GM18526 (cell line): ENCODE results near the gene LDLRAD4.

Experiments used
- POLR2A ChIP-seq: IDR thresholded peaks from 3 replicates; pipeline ENCODE4 v1.6.1; 2011; ENCODE audit not compliant: insufficient read length; ENCODE audit errors: extremely low read depth

The LDLRAD4 gene

DNA sequence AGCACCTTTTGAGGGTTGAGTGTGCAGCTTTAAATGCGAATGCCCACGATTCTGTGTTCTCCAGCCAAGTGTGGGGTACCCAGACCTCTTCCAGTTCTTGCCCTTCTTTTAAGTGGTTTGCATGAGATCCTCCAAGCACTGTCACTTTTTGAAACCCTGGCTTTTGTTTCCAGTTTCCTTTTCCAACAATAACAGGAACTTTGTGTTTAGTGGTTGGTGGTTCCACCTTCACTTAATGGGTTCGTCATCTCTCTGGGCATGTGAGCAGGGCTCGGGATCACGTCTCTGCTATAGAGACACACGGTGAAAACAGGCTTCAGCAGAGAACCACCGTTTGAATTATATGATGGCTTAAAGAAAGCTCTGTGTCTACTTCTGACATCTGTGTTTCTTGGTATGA lies 197.6 kb downstream of the LDLRAD4 start:
- no peak for TF ChIP-seq POLR2A

DNA sequence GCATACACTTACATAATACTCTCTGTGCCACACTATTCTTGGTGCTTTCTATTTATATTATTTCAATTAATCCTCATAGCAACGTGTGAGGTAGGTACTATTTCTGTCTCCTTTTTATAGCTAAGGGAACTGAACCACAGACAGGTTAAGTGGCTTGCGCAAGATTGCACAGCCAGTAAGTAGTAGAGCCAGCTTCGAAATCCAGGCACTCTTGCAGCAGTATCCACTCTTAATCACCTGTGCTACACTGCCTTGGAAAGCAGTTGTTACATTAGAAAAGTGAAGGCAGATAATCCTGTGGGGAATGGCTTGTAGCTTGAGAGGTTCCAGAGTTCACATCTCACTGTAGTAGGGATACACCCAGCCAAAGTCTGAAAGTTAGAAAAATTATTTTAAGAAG lies 198.3 kb downstream of the LDLRAD4 start:
- no peak for TF ChIP-seq POLR2A

DNA sequence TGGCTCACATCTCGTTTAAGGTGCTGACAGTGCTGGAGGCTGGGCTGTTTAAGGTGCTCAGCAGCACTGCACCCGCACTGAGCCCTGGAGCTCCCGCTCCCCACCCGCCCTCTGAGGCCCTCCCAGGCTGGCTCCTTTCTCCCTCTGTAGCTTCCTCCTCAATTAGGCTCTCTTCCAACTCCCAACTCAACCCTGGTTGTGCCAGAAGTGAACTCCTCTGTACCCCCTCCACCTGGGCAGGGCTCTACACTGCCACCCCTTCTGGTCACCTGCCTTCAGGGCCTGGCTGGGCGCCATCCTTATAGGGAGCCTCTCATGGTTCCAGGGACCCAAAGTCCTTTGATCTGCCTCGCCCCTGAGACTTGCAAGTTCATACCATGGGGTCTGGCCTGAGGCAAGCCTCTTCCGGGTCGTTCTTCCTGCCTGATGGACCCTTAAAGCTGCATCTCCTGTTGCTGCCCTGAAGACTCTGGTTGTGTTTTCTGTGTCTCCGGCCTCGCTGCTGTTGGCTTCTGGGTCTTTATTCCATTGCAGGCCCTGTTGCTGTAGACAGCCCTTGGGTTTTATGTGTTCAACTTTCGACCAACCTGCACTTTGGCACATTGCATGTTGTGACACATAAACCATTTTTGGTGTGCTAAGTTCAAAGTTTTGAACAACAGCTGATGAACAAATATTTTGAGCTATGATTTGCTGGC lies 199.6 kb downstream of the LDLRAD4 start:
- TF ChIP-seq POLR2A, result no peak

DNA sequence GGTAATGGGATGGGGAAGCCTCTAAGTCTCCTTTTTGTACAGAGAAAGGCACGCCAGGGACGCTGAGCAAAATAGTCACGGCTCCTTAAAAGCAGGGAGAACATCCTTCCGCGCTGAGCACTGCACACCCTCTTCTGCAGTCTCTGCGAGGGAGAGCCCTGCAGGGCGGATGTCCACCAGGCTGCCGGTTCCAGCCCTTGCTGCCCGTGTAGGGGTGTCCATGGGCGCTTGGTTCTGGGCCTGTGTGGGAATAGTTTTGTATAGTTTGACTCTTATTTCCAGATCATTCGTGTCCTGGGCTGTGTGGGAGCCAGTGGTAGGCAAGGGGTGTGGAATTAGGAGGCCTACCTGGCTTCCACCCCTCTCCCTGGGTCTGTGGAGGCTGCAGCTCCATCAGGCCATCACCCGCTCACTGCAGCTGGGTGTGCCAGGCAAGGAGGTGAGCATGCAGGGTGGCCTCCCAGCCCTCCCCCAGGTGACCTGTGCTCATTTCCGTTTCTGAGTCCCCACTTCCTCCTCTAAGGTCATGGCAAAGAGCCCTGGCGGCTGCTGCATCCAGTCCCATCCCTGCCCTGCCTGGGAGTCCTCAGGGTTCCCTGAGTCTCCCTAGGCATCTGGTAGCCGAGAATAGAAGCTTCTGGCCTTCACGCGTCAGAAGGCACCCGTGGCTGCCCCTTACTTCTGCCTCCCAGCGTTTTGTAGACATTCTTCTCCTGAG lies 202.6 kb downstream of the LDLRAD4 start:
- TF ChIP-seq POLR2A, result no peak

DNA sequence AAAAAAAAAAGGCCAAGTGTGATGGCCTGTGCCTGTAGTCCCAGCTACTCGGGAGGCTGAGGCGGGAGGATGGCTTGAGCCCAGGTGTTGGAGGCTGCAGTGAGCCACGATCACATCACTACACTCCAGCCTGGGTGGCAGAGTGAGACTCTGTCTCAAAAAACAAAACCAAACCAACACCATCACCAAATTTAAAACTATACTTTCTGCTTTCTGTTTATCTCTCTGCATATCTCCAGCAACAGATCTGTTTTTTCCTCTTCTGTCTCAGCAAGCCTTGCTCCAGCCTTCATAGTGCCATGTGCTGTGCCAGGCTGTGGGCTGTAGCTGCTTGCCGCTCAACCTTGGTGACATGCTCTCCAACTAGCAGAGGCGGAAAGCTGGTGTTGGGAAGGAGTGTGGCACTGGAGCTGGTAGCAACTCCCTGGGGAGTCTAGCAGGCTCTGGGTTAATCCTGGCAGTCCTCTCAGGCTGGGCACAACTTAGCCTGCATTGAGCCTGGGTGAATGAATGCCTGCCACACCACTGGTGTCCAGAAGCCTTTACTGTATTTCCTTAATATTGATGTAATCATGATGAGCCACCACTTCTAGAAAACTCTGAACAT lies 204.1 kb downstream of the LDLRAD4 start:
- TF ChIP-seq POLR2A, result no peak

DNA sequence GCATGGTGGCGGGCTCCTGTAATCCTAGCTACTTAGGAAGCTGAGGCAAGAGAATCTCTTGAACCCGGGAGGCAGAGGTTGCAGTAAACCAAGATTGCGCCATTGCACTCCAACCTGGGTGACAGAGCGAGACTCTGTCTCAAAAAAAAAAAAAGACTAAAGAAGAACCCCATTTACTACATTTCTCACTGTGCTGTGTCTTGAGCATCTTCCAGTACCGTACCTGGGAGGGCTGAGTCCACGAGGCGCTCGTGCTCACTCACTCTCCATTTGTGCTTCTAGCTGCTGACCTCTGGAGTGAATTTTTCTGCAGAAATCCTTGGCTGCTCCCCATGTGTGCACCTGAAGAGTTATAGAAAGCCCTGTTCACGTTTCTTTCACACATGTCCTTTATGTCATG lies 204.8 kb downstream of the LDLRAD4 start:
- TF ChIP-seq POLR2A, result no peak

DNA sequence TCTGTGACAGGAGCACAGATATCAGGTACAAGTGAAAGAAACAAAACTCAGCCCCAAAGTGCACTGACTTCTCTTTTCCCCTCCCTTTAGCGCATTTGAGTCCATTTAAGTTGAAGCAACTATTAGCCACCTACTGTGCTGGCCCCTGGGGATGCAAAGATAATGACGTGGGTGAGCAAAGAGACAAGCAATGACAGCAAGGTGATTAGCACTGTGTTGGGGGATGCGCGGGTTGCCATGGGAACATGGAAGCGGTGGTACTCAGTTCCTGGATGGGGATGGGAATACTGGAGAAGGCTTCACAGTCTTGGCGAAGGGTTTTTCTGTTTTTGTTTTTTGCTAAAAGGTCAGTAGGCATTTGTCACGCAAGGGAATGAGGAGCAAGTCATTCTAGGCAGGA lies 205.8 kb downstream of the LDLRAD4 start:
- no peak for TF ChIP-seq POLR2A

DNA sequence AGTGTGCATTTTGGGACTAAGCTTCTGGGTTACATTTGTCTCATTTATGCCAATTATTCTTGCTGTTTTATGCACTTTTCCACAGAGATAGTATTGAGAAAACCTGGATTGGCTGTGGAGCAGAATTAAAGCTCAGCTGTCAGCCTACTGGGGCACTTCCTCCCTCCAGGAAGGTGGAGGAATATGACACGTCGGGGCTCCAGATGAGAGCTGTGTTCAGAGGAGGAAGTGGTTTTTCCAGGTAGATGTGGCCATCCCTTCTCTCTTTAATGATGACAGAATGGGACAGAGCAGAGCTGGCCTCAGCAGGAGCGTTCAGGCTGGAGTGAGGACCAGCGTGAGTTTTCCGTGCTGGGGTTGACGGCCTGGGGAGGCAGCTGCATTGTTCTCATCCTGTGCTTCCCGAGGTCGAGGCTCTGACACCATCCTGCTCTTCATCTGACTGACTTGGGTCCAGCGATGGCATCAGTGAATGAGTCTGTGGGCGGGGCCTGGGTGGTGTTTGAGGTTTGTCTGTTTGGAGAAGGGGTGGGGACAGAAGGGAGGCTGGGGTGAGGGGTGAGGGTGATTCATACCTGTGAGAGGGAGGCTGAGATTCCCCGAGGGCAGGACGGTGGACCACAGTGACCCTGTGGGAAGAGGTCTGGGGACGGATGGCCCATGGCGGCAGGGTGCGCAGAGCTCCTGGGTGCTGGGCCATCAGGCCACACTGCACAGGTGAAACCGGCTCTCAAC lies 207.0 kb downstream of the LDLRAD4 start:
- TF ChIP-seq POLR2A, result no peak

DNA sequence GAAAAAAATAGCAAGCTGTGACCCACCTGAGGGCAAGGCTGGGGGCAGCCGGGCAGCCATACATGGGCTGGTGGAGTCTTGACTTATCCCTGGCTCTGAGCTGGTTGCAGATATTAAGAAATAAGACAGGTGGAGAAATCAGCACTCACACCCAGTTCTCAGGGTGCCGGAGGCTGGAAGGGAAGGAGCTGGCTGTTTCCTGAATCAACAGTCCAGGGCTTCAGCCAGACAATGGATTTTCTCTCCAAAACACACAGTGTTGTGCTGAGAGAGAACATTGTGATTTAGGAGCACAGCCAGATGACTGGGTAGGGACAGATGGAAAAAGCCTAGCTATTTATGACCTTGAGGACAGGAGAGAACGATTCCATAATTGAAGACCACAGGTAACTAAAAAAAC lies 208.8 kb downstream of the LDLRAD4 start:
- no peak for TF ChIP-seq POLR2A

DNA sequence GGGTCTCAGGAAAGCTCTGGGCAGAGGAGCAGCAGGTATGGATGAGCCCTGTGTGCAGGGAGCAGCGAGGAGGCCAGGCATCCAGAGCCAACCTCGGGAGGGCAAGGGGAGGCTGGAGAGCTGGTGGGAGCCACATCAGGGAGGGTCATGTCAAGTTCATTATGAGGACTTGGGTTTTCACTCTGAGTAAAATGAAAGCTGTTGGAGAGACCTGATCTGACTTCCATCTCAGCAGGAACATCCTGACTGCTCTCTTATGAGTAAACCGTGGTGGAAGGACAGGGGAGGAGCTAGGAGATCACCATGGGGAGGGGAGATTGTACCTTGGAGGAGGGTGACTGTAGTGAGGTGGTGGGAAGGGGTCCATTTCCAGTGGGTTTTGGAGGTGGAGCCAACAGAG lies 209.8 kb downstream of the LDLRAD4 start:
- TF ChIP-seq POLR2A, result no peak

DNA sequence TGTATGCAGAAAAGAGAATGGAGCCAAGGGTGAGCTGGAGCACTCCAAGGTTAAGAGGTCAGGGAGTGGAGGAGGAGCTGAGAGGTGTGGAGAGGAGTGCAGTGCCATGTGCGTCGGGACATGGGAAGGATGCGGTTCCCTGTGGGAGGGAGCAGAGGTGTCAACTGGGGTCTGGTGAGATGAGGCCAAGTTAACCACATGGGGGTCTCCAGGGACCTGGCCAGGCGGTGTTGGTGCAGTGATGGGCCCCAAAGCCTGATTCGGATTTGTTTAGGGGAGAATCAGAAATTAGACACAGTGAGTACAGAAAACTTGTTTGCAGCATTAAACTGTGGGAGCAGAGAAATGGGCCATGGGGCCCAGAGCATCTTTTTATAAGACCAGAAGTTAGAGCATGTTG lies 210.5 kb downstream of the LDLRAD4 start:
- no peak for TF ChIP-seq POLR2A

DNA sequence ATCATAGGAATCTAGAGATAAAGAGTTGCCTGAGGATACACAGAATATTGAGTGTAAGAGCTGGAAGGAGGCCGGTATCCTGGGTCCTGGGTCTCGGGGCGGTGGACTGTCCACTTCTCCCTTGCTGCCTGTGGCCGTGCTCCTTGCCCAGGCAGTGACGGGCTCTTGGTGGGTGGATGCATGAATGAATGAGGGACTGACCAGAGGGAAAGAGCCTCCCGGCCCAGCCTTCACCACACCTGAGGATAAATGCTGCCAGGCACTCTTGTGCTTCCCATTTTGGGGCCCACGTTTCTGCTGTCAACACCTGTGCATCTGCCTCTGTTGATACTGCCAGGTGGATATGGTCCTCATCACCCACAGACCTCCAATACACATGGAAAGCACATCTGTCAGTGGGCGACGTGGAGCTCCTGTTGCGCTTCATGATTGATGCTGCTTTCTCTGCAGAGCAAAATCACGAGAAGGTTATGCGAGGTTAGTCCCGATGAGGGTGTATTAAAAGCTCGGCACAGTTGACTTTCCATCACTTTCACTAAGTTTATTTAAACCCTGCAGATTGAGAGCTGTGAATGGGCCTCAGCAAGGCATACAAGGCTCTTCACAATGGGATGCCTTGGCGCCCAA lies 211.4 kb downstream of the LDLRAD4 start:
- TF ChIP-seq POLR2A, result no peak

DNA sequence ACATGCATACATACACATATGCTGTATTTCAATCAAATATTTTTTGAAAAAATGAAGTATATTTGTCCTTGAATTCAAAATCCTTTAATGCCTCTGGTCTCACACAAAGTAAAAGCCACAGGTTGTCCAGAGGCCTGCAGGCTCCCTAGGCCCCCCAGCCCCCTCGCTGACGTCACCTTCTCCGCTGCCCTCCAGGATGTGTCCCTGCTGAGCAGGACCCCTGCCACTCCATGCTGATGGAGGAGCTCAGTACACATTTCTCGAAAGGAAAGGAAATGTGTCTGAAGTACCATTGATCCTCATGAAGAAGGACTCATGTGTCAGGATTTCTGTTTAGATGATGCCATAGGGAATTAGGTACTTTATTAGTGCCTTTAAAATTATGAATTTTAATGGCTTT lies 212.1 kb downstream of the LDLRAD4 start:
- no peak for TF ChIP-seq POLR2A

DNA sequence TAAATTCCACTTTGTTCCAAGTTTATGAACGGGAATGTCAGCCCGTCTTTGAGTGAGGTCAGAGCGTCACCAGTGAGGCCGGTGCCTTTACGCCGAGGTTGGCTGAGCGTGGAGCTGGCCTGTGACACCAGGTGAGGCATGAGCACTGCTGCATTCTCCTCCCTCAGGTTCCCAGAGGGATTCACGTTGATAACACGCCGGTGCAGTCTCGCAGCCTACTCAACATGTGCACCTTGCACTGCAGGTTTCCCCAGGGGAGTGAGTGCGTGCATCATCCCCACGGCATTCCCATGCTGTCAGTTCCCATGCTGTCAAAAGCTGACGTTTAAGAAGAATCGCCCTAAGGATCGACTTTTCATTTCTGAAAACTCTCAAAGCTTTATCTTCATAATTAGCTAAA lies 213.3 kb downstream of the LDLRAD4 start:
- no peak for TF ChIP-seq POLR2A

DNA sequence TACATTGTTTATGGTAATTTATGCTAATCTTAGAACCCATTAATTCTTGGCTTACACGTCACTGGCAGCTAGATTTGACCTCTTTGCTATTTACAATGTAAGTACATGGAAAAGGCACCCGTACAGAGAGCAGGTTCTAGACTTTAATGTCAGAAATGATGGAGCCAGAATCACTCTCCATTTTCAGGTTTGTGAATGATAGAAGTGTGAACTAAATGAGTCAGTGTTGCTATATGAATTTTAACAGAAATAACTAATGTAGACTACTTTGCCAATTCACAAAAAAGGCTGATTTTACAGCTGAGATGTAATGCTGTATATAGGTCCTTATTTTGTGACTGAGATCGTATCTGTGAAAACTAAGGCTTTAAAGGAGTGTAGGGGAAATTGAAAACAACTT lies 214.6 kb downstream of the LDLRAD4 start:
- no peak for TF ChIP-seq POLR2A
